GM12873 (cell line): ENCODE results near the gene NHP2.

Source experiments
- TF ChIP-seq, protein P1 (sequence below): IDR thresholded peaks from 2 replicates; pipeline ENCODE4 v1.5.1; 2012; ENCODE audit warnings: low read depth, mild to moderate bottlenecking, moderate library complexity, low read length, control low read depth; ENCODE audit not compliant: insufficient read depth; ENCODE audit errors: missing control alignments

Gene NHP2

DNA sequence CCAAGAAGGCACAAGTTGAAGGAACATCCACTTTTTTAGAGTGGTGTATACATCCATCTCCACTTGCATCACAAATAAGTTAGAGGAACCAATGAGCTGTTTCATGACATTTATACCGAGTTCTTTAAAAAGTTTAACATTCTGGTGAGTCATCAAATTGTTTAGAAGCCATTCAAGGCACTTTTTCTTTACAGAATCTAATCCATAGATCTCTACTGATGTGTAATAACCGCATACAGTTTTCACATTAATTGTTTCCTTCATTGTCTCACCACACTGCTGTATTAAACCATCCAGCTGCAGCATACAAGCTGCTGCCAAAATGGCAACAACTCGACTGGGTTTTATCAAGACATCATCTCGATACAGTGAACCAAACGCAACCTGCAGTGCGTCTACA lies 32.7 kb upstream of the NHP2 start:
- TF ChIP-seq, protein P1, sequence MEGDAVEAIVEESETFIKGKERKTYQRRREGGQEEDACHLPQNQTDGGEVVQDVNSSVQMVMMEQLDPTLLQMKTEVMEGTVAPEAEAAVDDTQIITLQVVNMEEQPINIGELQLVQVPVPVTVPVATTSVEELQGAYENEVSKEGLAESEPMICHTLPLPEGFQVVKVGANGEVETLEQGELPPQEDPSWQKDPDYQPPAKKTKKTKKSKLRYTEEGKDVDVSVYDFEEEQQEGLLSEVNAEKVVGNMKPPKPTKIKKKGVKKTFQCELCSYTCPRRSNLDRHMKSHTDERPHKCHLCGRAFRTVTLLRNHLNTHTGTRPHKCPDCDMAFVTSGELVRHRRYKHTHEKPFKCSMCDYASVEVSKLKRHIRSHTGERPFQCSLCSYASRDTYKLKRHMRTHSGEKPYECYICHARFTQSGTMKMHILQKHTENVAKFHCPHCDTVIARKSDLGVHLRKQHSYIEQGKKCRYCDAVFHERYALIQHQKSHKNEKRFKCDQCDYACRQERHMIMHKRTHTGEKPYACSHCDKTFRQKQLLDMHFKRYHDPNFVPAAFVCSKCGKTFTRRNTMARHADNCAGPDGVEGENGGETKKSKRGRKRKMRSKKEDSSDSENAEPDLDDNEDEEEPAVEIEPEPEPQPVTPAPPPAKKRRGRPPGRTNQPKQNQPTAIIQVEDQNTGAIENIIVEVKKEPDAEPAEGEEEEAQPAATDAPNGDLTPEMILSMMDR: no peak

DNA sequence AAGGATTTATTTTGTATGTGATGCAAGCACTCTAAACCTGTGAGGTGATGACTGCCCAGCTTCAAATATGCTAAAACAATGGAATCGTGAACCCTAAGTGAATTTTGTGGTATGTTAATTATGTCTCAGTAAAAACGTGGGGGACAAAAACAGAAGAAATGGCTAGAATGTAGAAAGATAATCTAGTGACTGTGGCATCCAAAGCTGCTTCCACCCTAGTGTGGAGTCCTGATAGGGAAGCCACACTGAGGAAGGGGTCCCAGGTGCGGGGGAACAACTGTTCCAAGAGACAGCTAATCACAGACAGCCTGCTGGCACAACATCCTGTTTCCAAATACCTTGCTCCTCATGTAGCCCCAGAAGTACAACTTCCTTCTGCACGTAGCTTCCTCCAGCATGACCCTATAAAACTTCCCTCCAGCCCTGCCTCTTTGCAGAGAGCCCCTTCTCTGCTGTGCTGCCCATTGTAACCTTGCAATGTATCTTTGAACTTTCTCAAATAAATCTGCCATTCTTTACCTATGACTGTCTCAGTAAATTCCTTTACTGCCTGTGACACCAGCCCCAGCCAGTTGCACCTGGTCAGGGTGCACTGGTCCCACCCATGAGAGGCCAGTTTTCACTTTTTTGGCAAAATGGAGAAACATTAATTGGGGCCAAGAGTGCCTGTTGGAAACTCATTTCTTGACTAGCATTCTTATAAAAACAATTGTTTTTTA lies 28.6 kb upstream of the NHP2 start:
- TF ChIP-seq, protein P1: no peak

DNA sequence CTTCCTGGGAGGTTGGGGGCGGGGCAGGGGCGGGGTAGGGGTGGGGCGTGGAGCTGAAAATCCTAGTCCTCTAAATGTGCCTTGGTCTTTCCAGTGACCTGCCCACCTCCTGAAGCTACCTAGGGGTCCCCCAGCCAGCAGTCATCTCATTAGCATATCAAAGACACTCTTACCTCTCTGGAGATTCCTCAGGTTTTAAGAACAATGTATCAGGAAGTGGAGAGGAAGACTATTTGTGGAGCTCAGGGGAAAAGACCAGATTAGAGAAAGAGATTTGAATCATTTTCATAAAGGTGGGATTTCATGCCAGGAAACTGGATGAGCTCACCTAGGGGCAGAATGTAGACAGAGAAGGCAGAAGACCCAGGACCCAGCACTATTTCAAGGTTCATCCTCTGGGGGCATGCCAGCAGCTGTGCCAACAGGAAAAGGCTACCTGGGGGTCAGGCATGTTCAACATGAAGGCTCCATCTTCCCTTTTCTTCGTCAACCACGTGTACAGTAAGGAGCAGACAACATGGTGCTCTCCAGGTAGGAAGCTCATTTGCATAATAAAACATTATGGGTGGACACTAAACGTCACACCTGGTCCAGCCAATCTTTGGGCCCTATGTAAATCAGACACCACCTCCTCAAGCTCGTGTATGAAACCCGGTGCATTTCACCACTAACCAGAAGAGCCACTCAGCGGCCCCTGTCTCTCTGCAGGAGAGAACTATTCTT lies 26.6 kb upstream of the NHP2 start:
- TF ChIP-seq, protein P1: no peak

DNA sequence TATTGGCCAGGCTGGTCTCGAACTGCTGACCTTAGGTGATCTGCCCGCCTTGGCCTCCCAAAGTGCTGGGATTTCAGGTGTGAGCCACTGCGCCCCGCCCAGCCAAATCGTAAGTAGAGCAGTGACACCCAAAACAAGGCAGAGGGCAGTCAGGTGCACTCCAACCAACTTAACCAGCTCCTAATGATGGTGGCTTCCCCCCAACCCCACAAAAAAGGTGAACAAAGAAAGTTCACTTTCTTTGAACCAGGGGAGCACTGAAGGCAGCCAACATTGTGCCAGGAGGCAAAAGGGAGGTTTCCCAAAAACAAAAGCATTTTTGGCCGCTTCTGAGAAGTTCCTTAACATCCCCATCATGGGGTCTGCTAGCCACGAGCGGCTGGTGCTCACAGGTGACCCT lies 23.9 kb upstream of the NHP2 start:
- TF ChIP-seq, protein P1: no peak

DNA sequence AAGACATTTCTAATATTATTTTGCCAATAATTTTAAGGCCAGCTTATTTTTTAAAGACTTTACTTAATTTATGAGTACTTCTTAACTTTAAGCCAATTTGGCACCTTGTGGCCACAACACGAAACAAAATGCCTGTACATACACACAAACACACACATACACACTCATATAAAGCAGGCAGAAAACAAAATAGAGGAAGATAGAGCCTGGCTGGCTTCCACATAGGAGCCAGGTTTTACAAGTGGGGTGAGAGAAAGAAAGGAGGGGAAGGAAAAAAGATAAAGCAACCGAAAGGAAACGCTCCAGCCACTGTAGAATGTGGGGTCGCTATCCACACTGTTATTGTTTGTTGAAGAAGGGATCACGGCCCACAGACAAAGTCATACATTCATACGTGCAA lies 23.1 kb upstream of the NHP2 start:
- TF ChIP-seq, protein P1: no peak

DNA sequence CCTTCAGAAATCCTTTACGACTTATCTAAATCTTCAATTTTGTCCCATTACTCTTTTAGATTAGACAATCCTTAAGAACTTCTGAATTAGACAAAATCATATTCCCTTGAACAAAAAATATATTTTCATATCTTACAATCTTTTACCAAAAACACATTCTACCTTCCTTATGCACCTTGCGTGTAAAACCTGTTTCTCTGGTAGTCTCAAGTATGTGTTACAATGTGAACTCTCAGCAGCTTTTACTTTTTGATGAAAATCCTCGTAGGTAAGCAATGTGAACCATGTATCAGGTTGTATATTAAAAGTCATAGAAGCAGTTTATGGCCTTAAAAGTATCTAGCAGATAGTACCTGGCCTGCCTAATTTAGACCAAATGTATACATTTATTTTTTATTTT lies 20.8 kb upstream of the NHP2 start:
- TF ChIP-seq, protein P1: no peak

DNA sequence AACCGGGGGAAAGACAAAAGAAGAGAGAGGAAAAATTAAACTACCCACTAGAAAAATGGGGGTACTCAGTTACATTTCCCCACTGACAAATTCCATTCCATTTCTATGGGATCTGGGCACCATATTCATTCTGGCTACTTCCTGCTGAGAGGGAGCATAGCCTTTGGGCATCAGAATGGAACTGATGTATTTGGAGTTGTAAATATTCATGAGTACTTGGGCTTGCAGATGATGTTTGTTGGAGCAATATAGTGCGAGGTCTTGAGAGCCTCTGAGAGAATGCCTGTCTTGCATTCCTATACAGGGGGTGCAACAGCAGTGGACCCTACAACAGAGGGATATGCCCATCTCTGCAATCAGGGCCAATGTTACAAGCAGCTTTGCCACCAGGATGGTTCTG lies 16.8 kb upstream of the NHP2 start:
- TF ChIP-seq, protein P1: no peak
